Heart right ventricle (tissue), 16 donors: ENCODE data around the gene INPP5A. TPM values are rescaled to one million over a fixed set of nuclear protein-coding genes. Genes with fewer than 3 reads are reported as not detected.

Experiments
- ATAC-seq, 8 donors: fragments of 200-7000 bp; cut with Tn5 transposase; one replicate each; pipeline ENCODE4 v1.9.1; 2020; ENCODE audit warnings: mild to moderate bottlenecking in 8 of 8, moderate library complexity in 8 of 8, moderate number of reproducible peaks in 1 of 8
- DNase-seq, 2 donors: peaks; one replicate each; pipeline ENCODE4 v3.0.0-alpha.2; 2020
- H3K27ac ChIP-seq, 10 donors: fragments of 200-600 bp; sonication (generic) in 2 of 10; one replicate each; pipeline versions ENCODE4 v1.5.0 to v1.8.0; 2020 to 2022; ENCODE audit warnings: mild to moderate bottlenecking in 3 of 10
- H3K27me3 ChIP-seq, 7 donors: fragments of 200-600 bp; one replicate each; pipeline ENCODE4 v1.8.0; 2021 to 2022; ENCODE audit warnings: mild to moderate bottlenecking in 2 of 7
- H3K36me3 ChIP-seq, 9 donors: fragments of 200-600 bp; sonication (generic) in 1 of 9; one replicate each; pipeline versions ENCODE4 v1.5.0 to v1.8.0; 2020 to 2022; ENCODE audit warnings: mild to moderate bottlenecking in 2 of 9
- H3K4me1 ChIP-seq, 9 donors: fragments of 200-600 bp; sonication (generic) in 1 of 9; one replicate each; pipeline versions ENCODE4 v1.5.0 to v1.8.0; 2020 to 2022; ENCODE audit warnings: mild to moderate bottlenecking in 4 of 9
- H3K4me3 ChIP-seq, 10 donors: fragments of 200-600 bp; sonication (generic) in 2 of 10; one replicate each; pipeline versions ENCODE4 v1.5.0 to v1.8.0; 2020 to 2022; ENCODE audit warnings: mild to moderate bottlenecking in 7 of 10, moderate library complexity in 2 of 10
- H3K9me3 ChIP-seq, 11 donors: fragments of 200-600 bp in 10 of 11; sonication (generic) in 2 of 11; one replicate each; pipeline versions ENCODE4 v1.5.0 to v1.8.0; 2013 to 2022; ENCODE audit warnings: mild to moderate bottlenecking in 2 of 11, control low read depth in 1 of 11, moderate library complexity in 1 of 11
- CTCF ChIP-seq, 9 donors: fragments of 200-600 bp; sonication (generic) in 2 of 9; IDR thresholded peaks; one replicate each; pipeline versions ENCODE4 v1.5.0 to v1.8.0; 2021 to 2022; ENCODE audit warnings: antibody characterized with exemption in 9 of 9, mild to moderate bottlenecking in 5 of 9, moderate library complexity in 1 of 9
- WGBS, 2 donors: extraction: QIAGEN DNeasy Blood & Tissue Kit; methylation state at CpG; one replicate each; pipeline ENCODE4 v1.1.7; 2013; ENCODE audit warnings: inconsistent platforms in 1 of 2; 5-methylcytosine and 5-hydroxymethylcytosine counted together
- intact Hi-C, 10 donors: fragments of 100-400 bp; cut with DNase I; formaldehyde crosslinking; loops; one replicate each; pipeline versions ENCODE4 v1.11.1 to v1.14.2; 2022
- polyA plus RNA-seq, 2 donors: library from polyadenylated mRNA; stranded (reverse); fragments of 200-250 nt; gene quantifications; one replicate each; pipeline ENCODE4 v1.2.3, GENCODE V29; 2013
- total RNA-seq, 10 donors: library from RNA; stranded (reverse); fragmentation: NEBNext Ultra II Directional in 3 of 10; extraction: Animal tissue kit (Norgen Biotek cat#: 25700) in 3 of 10; gene quantifications; one replicate each; pipeline versions ENCODE4 v1.2.1 to v1.2.4, GENCODE V29; 2021 to 2023
- donor health status: Arrhythmogenic right ventricular cardiomyopathy.
- donor health status: ischemic (EF 13 %, LVEDD 7.1; RV severe dilation, severe dysfunction).
- donor health status: healthy with polysubstance abuse.
- donor health status: DM: no; HTN: yes; CAD: no.
- donor health status: DM: no; HTN: no; CAD: no.
- donor health status: ischemic (EF 25% LVEDD 6.9; RV normal size, moderate dysfunction).
- donor health status: ischemic (EF 25% LVEDD 5.7; RV mildly dilated, moderate dysfunction).
- donor health status: healthy.
- donor health status: DM: yes; HTN: yes; CAD: no.
- donor health status: Ischemic cardiomyopathy.
- donor health status: ischemic (EF 35%, LVEDD 5.7; RV mildly dilated, moderate dysfunction).
- donor health status: nonischemic (EF 11% LVEDD 7.7; RV severe dilation, severe dysfunction).
- donor health status: DM: yes; HTN: yes; CAD: no.
- donor health status: PGD.
- donor health status: ischemic (EF 29% LVEDD 5.4; RV normal size, mild dysfunction).
- donor health status: nonischemic (EF 23%, LVEDD 6.1; RV moderate dilation, normal function).

The INPP5A gene
- total and polyA plus RNA-seq, 12 donors: 30.4 to 122 (median 106) TPM

GRCh38 chr10:132508581-132509443 lies 28.8 kb upstream of the INPP5A start:
- DNase-seq: peak; percentile 65 to 75

GRCh38 chr10:132509506-132510173 lies 27.9 kb upstream of the INPP5A start:
- 85 to 87% methylated on average over 14 of the region's 14 CpGs for WGBS, 2 donors
- ATAC-seq: peak in 2 of 8 donors; percentile 4 to 38
- H3K9me3 ChIP-seq: peaks cover 0 to 6% (median 0%) of the 10 kb centered on the region in 11 donors
- TF ChIP-seq CTCF (IDR thresholded peaks at IDR 0.05): no peak
- no peaks in the 10 kb centered on the region for H3K36me3 ChIP-seq
- intact Hi-C loops: loop anchor here in 7 of 10 donors (2.0 to 10.0 kb wide), 9 partner anchors 42 to 129 kb away; no protein-coding TSS in a partner anchor
- no peak overlapping the region for H3K4me3 ChIP-seq
- H3K27ac ChIP-seq: peak overlapping the region in 7 of 10 donors; percentile 33 to 74 (median 59)
- no peaks in the 10 kb centered on the region for H3K27me3 ChIP-seq
- DNase-seq: no peak
- H3K4me1 ChIP-seq: peaks cover 10 to 64% (median 37%) of the 10 kb centered on the region in 9 donors

More at GRCh38 chr10:132508581-132509443, 28.8 kb upstream of the INPP5A start:
- Histone ChIP-seq H3K27ac (peak overlapping the region in 9 of 10 donors; percentile 8 to 74 (median 59)), H3K27me3 (no peaks in the 10 kb centered on the region), H3K4me3 (no peak overlapping the region), H3K36me3 (no peaks in the 10 kb centered on the region), H3K9me3 (peaks cover 0 to 6% (median 0%) of the 10 kb centered on the region in 11 donors), H3K4me1 (peaks cover 10 to 67% (median 38%) of the 10 kb centered on the region in 9 donors)
- intact Hi-C loops: loop anchor here in 5 of 10 donors (2.0 to 10.0 kb wide), 6 partner anchors 42 to 130 kb away; no protein-coding TSS in a partner anchor
- WGBS, 2 donors: 58 to 59% methylated on average over 19 of the region's 19 CpGs
- ATAC-seq: peak; percentile 71 to 88 (median 84)
- TF ChIP-seq CTCF (IDR thresholded peaks at IDR 0.05): peak in 8 of 9 donors; percentile 9 to 68 (median 45)

- no peak overlapping the region for H3K4me3 ChIP-seq
- H3K9me3 ChIP-seq: peaks cover 0 to 6% (median 0%) of the 10 kb centered on the region in 11 donors
- no peak for DNase-seq
- no peaks in the 10 kb centered on the region for H3K36me3 ChIP-seq
- H3K27me3 ChIP-seq: no peaks in the 10 kb centered on the region
- no peak for TF ChIP-seq CTCF (IDR thresholded peaks at IDR 0.05)
- H3K27ac ChIP-seq: peak overlapping the region in 8 of 10 donors; percentile 20 to 74 (median 58)
- ATAC-seq: peak in 4 of 8 donors; percentile 3 to 25 (median 13)
- WGBS, 2 donors: 72 to 79% methylated on average over 15 of the region's 15 CpGs
- intact Hi-C loops: loop anchor here in 5 of 10 donors (2.0 to 10.0 kb wide), 4 partner anchors 43 to 67 kb away; no protein-coding TSS in a partner anchor
- peaks cover 16 to 64% (median 40%) of the 10 kb centered on the region in 9 donors for H3K4me1 ChIP-seq
Measured at GRCh38 chr10:132510174-132510611, 27.4 kb upstream of the INPP5A start.
